Skin of body (tissue), 2 donors: ENCODE results near the gene TGFB2. TPM values are rescaled to one million over a fixed set of nuclear protein-coding genes. Genes with fewer than 3 reads are reported as not detected.

Source experiments
- DNase-seq: peaks from one replicate; lab custom pipeline; 2025; lab: John Stamatoyannopoulos, UW
- total RNA-seq: library from RNA; depleted of rRNA; stranded (reverse); fragments of >200 nt; gene quantifications from one replicate; pipeline ENCODE4 v1.2.3, GENCODE V29; 2014

The TGFB2 gene
- total RNA-seq, 1 donor from 2014 or later, result 32.0 TPM

- DNase-seq, result no peak
Measured at GRCh38 chr1:218384581-218384993, 39.5 kb downstream of the TGFB2 start.

GRCh38 chr1:218388591-218388990 lies 43.5 kb downstream of the TGFB2 start:
- no peak for DNase-seq

- DNase-seq, result no peak
Measured at GRCh38 chr1:218390618-218391017, 45.5 kb downstream of the TGFB2 start.

GRCh38 chr1:218392780-218393179 lies 47.6 kb downstream of the TGFB2 start:
- no peak for DNase-seq

- DNase-seq, result no peak
Measured at GRCh38 chr1:218394416-218394815, 49.3 kb downstream of the TGFB2 start.

- no peak for DNase-seq
Measured at GRCh38 chr1:218394989-218395388, 49.9 kb downstream of the TGFB2 start.

- no peak for DNase-seq
Measured at GRCh38 chr1:218395916-218396315, 50.8 kb downstream of the TGFB2 start.

- DNase-seq, result no peak
Measured at GRCh38 chr1:218397752-218398339, 52.7 kb downstream of the TGFB2 start.

GRCh38 chr1:218400624-218401023 lies 55.5 kb downstream of the TGFB2 start:
- DNase-seq, result no peak

GRCh38 chr1:218401441-218401997 lies 56.4 kb downstream of the TGFB2 start:
- DNase-seq, result no peak

- DNase-seq, result no peak
Measured at GRCh38 chr1:218401998-218402785, 57.1 kb downstream of the TGFB2 start.

- DNase-seq, result no peak
Measured at GRCh38 chr1:218402786-218403120, 57.6 kb downstream of the TGFB2 start.

GRCh38 chr1:218403300-218403699 lies 58.2 kb downstream of the TGFB2 start:
- DNase-seq, result no peak

GRCh38 chr1:218407630-218408029 lies 62.5 kb downstream of the TGFB2 start:
- no peak for DNase-seq

- DNase-seq, result no peak
Measured at GRCh38 chr1:218408135-218408534, 63.0 kb downstream of the TGFB2 start.

GRCh38 chr1:218408942-218409341 lies 63.8 kb downstream of the TGFB2 start:
- no peak for DNase-seq

- no peak for DNase-seq
Measured at GRCh38 chr1:218409946-218410510, 64.9 kb downstream of the TGFB2 start.

GRCh38 chr1:218411101-218411500 lies 66.0 kb downstream of the TGFB2 start:
- no peak for DNase-seq

- DNase-seq, result no peak
Measured at GRCh38 chr1:218412171-218412570, 67.0 kb downstream of the TGFB2 start.

- no peak for DNase-seq
Measured at GRCh38 chr1:218413179-218413578, 68.0 kb downstream of the TGFB2 start.

- DNase-seq, result no peak
Measured at GRCh38 chr1:218414060-218414728, 69.1 kb downstream of the TGFB2 start.

- no peak for DNase-seq
Measured at GRCh38 chr1:218415726-218416125, 70.6 kb downstream of the TGFB2 start.
